K562 treated with DMSO at 1 percent for 4 hours (cell line): Measurements from ENCODE around the gene OR51B4. TPM values are rescaled to one million over a fixed set of nuclear protein-coding genes. Genes with fewer than 3 reads are reported as not detected.

Experiments
- total RNA-seq: library from RNA; unstranded; fragments of 300-600 nt; gene quantifications from 2 replicates; pipeline ENCODE4 v1.2.3, GENCODE V29; 2022; ENCODE audit not compliant: insufficient read depth

Gene OR51B4, protein sequence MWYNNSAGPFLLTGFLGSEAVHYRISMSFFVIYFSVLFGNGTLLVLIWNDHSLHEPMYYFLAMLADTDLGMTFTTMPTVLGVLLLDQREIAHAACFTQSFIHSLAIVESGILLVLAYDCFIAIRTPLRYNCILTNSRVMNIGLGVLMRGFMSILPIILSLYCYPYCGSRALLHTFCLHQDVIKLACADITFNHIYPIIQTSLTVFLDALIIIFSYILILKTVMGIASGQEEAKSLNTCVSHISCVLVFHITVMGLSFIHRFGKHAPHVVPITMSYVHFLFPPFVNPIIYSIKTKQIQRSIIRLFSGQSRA
- total RNA-seq, result 55.4 and 61.8 TPM in 2 replicates

GRCh38 chr11:5301846-5302245 lies at the start of gene OR51B4:
Gene OR51B4, minus strand, starts transcription at chr11:5301946. Its CDS starts 0 bp downstream, at chr11:5301946.

DNA sequence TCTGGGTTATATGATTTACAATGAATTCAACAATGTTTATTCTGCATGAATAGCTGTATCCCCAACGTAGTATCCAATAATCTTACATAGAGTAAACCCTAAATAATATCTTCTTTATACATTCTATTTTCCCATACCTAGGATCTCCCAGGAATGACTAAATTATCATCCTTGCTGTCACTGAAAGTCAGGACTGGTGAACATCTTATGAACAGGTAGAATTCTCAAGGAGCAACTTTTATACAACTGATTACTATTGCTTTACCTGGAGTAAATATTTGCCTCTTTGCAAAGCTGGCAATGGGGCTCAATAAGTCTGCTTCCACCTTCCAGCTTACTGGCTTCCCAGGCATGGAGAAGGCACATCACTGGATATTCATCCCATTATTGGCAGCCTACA lies 49.5 kb upstream of the OR51B4 start, which contains the start of gene OR51B6:
OR51B6 (plus strand) TSS at position 301 of the 400 bp plus-strand sequence; CDS start at position 301, 0 bp downstream.

DNA sequence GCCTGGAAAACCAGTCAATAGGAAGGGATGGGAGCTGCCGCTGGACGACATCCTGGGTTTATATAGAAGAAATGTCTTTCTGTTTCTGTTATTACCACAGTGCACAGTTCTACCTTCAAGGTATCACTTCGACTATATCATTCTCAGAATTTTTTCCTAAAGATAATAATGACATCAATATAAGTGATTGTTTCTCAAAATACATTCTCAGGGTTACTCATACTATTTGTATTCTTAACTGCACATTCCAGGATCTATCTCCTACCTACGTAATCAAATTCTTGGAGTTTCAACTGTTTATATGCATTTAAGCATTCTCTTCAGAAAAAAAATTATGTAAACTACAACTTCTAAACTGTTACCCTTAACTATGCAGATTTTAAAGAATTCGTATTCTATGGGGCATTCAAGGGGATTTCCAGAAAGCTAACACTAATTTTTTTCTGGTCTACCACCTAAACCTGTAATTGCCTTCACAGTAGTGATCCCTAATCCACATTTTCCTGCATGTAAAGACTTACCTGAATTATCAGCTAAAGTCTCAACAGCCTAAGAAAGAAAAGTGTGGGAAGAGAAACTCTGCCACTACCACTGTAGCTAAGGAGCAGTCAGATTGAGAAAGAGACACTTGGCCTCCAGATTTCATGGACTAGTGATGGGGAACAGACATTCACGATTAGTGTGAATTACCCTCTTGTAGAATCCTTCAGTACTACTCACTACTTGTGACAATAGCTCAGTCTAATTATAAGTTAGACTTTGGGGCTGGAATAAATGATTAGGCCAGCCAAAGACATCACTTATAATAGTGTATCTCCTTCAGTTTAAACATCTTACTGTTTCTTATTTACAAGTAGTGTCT lies 42.0 kb upstream of the OR51B4 start, which contains the start of gene OR51B5:
OR51B5 (minus strand) TSS at position 51 of the 862 bp plus-strand sequence; CDS start at position 51, 0 bp downstream.

DNA sequence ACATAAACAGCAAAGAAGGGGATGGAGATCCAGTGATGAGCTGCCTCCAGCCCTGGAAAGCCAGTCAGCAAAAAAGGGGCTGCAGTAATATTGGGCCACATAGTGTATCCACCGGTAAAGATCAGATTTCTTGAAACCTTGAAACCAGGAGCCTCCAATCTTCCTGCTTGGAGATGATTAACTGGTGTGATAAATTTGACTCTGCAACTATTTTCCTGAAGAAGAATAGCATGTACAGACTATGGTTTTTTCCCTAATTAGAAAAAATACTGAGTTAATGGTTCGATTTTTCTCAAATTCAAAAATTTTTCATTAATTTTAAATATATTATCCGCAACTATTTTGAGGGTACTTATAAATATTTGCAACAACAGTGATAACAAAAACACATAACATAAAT lies 22.5 kb upstream of the OR51B4 start, which contains the start of gene OR51B2:
OR51B2 (minus strand) TSS at position 101 of the 400 bp plus-strand sequence; CDS start at position 101, 0 bp downstream.

DNA sequence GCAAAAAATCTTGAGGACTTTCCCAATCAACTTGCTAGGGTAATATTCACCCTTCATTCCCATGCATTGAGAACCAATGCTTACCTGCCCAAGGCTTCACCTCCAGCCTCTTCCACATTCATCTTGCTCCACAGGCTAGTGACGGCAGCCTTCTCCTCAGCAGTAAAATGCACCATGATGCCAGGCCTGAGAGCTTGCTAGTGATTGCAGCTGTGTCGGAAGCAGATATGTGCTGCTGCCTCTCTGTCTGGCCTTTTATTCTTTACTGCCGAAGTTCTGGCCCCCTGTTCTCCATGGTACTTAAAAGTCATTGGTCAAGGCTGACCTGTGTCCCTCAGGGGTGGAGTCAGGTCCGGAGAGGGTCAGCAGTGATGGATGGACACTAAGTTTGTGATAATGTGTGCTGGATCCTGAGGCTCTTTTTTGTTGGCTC lies 32.0 kb downstream of the OR51B4 start, which contains the start of gene HBE1:
HBE1 (minus strand) TSS at position 231 of the 433 bp plus-strand sequence; CDS start at position 176, 55 bp downstream.

DNA sequence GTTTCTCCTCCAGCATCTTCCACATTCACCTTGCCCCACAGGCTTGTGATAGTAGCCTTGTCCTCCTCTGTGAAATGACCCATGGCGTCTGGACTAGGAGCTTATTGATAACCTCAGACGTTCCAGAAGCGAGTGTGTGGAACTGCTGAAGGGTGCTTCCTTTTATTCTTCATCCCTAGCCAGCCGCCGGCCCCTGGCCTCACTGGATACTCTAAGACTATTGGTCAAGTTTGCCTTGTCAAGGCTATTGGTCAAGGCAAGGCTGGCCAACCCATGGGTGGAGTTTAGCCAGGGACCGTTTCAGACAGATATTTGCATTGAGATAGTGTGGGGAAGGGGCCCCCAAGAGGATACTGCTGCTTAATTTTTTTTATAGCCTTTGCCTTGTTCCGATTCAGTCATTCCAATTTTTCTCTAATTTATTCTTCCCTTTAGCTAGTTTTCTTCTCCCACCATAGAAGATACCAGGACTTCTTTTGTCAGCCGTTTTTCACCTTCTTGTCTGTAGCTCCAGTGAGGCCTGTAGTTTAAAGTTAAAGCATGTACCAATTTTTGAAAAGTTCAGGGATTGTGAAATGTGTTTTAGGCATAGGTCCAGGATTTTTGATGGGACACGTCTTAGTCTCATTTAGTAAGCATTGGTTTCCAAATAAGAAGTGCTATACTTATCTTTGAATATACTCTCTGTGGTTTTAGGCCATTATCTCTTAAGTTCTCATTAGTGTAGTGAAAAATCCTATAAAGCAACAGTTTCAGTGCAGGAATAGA lies 46.9 kb downstream of the OR51B4 start, which contains the start of gene HBG2:
HBG2 (minus strand) TSS at position 136 of the 768 bp plus-strand sequence; CDS start at position 83, 53 bp downstream.

Other genes starting within 250 kb of the OR51B4 start
- gene OR52E2, start 242.3 kb downstream of the OR51B4 start, total RNA-seq, result not detected in 2 replicates
- gene OR52E1, start 232.4 kb downstream of the OR51B4 start, total RNA-seq, result not detected in 2 replicates
- gene OR52A5, start 163.6 kb downstream of the OR51B4 start, total RNA-seq, result not detected in 2 replicates
- gene OR52A1, start 147.2 kb downstream of the OR51B4 start, total RNA-seq, result not detected in 2 replicates
- gene OR51V1, start 101.3 kb downstream of the OR51B4 start, total RNA-seq, result not detected in 2 replicates
- gene HBB, start 74.9 kb downstream of the OR51B4 start, total RNA-seq, result not detected in 2 replicates
- 3.4 TPM in 1 of 2 replicates, not detected in the other for gene HBD, start 67.5 kb downstream of the OR51B4 start, total RNA-seq
- 509 and 521 TPM in 2 replicates for gene HBG1, start 52.1 kb downstream of the OR51B4 start, total RNA-seq
- 2,558 and 2,601 TPM in 2 replicates for gene HBG2, start 47.2 kb downstream of the OR51B4 start, total RNA-seq
- gene HBE1, start 32.0 kb downstream of the OR51B4 start, total RNA-seq, result 1,476 and 1,673 TPM in 2 replicates
- 1.9 and 4.3 TPM in 2 replicates for gene OR51B2, start 22.4 kb upstream of the OR51B4 start, total RNA-seq
- gene OR51B5, start 41.6 kb upstream of the OR51B4 start, total RNA-seq, result 61.3 and 61.7 TPM in 2 replicates
- gene OR51B6, start 49.6 kb upstream of the OR51B4 start, total RNA-seq, result not detected in 2 replicates
- not detected in 2 replicates for gene OR51M1, start 81.9 kb upstream of the OR51B4 start, total RNA-seq
- not detected in 2 replicates for gene OR51Q1, start 120.2 kb upstream of the OR51B4 start, total RNA-seq
- not detected in 2 replicates for gene OR51I1, start 139.6 kb upstream of the OR51B4 start, total RNA-seq
- not detected in 2 replicates for gene OR51I2, start 147.4 kb upstream of the OR51B4 start, total RNA-seq
- not detected in 2 replicates for gene OR52D1, start 186.7 kb upstream of the OR51B4 start, total RNA-seq
- gene UBQLN3, start 208.0 kb upstream of the OR51B4 start, total RNA-seq, result not detected in 2 replicates
- 0.44 TPM in 1 of 2 replicates, not detected in the other for gene UBQLNL, start 214.8 kb upstream of the OR51B4 start, total RNA-seq
- not detected in 2 replicates for gene OR52H1, start 246.6 kb upstream of the OR51B4 start, total RNA-seq